IMR-90 (cell line): ENCODE results near the gene ANO8. TPM values are rescaled to one million over a fixed set of nuclear protein-coding genes. Genes with fewer than 3 reads are reported as not detected.
A peak's percentile ranks its signal among the peaks of the same experiment; 100 is the strongest.

Experiments
- ATAC-seq: fragments of 200-7000 bp; cut with Tn5 transposase; 2 replicates; pipeline ENCODE4 v1.9.1; 2020; ENCODE audit warnings: low read depth, mild to moderate bottlenecking, moderate library complexity
- BruUV-seq: library from RNA; stranded (reverse); fragments of 400-500 nt; replicated peaks from 2 replicates; lab custom pipeline; 2021; lab: Mats Ljungman, UMichigan
- CTCF ChIA-PET: fragments of 300-600 bp; formaldehyde crosslinking; extraction: SDS; loops from one replicate; lab custom pipeline; 2021; ENCODE audit warnings: antibody characterized with exemption; lab: Yijun Ruan, JAX
- POLR2A ChIA-PET: fragments of 300-600 bp; sonication (Branson Sonifier 250); formaldehyde crosslinking; loops from one replicate; lab custom pipeline; 2022; ENCODE audit warnings: antibody characterized with exemption; ENCODE audit not compliant: unreplicated experiment; lab: Charles Lee
- DNase-seq: peaks from one replicate; pipeline ENCODE4 v3.0.0; 2013
- H2AFZ ChIP-seq: replicated peaks from 2 replicates; pipeline ENCODE3; 2013; ENCODE audit warnings: low read length, mild to moderate bottlenecking; ENCODE audit not compliant: poor library complexity
- H2AK5ac ChIP-seq: 2 replicates; pipeline ENCODE4 v1.6.1; 2013; ENCODE audit warnings: low read depth, low read length, inconsistent platforms
- H2AK9ac ChIP-seq: replicated peaks from 2 replicates; pipeline ENCODE3; 2013; ENCODE audit warnings: mild to moderate bottlenecking, low read depth, low read length, moderate library complexity; ENCODE audit not compliant: poor library complexity
- H2BK120ac ChIP-seq: 2 replicates; pipeline ENCODE4 v1.6.1; 2013; ENCODE audit warnings: low read depth, low read length, inconsistent platforms
- H2BK15ac ChIP-seq: 3 replicates; pipeline ENCODE4 v1.6.1; 2013; ENCODE audit warnings: low read depth, low read length, inconsistent platforms
- H2BK20ac ChIP-seq: 2 replicates; pipeline ENCODE4 v1.6.1; 2013; ENCODE audit warnings: low read depth, mild to moderate bottlenecking, inconsistent platforms, low read length, moderate library complexity
- H2BK5ac ChIP-seq: 2 replicates; pipeline ENCODE4 v1.6.1; 2013; ENCODE audit warnings: mild to moderate bottlenecking, low read depth, low read length, inconsistent platforms; ENCODE audit not compliant: poor library complexity, severe bottlenecking
- H3K14ac ChIP-seq: replicated peaks from 2 replicates; pipeline ENCODE4 v1.6.1; 2013; ENCODE audit warnings: low read depth, low read length, inconsistent platforms
- H3K18ac ChIP-seq: 2 replicates; pipeline ENCODE4 v1.6.1; 2013; ENCODE audit warnings: low read depth, low read length, control low read depth
- H3K23ac ChIP-seq: 2 replicates; pipeline ENCODE4 v1.6.1; 2013; ENCODE audit warnings: low read depth, low read length, inconsistent platforms
- H3K27ac ChIP-seq: 2 replicates; pipeline ENCODE4 v1.5.1; 2013; ENCODE audit warnings: mild to moderate bottlenecking, control low read depth, low read length; ENCODE audit not compliant: insufficient read depth
- H3K27me3 ChIP-seq: 2 replicates; pipeline ENCODE4 v1.6.1; 2013; ENCODE audit warnings: low read length; ENCODE audit not compliant: control insufficient read depth, insufficient read depth
- H3K36me3 ChIP-seq: 2 replicates; pipeline ENCODE4 v1.6.1; 2013; ENCODE audit warnings: low read length, mixed read lengths; ENCODE audit not compliant: control insufficient read depth, insufficient read depth
- H3K4ac ChIP-seq: 2 replicates; pipeline ENCODE4 v1.6.1; 2013; ENCODE audit warnings: low read depth, low read length, inconsistent platforms
- H3K4me1 ChIP-seq: 2 replicates; pipeline ENCODE4 v1.6.1; 2013; ENCODE audit warnings: low read length, mixed read lengths; ENCODE audit not compliant: control insufficient read depth, insufficient read depth
- H3K4me2 ChIP-seq: 2 replicates; pipeline ENCODE4 v1.6.1; 2013; ENCODE audit warnings: low read depth, mild to moderate bottlenecking, control low read depth, low read length, moderate library complexity
- H3K4me3 ChIP-seq: 2 replicates; pipeline ENCODE4 v1.5.1; 2013; ENCODE audit warnings: low read depth, mild to moderate bottlenecking, control low read depth, low read length, moderate library complexity; ENCODE audit not compliant: insufficient read depth
- H3K56ac ChIP-seq: 2 replicates; pipeline ENCODE4 v1.6.1; 2013; ENCODE audit warnings: low read length, inconsistent platforms; ENCODE audit not compliant: insufficient read depth; ENCODE audit errors: extremely low read depth
- H3K79me1 ChIP-seq, 2 experiments: 2 replicates each; pipeline ENCODE4 v1.6.1; 2013; ENCODE audit warnings: low read length in 2 of 2, inconsistent platforms in 1 of 2, low read depth in 1 of 2
- H3K9ac ChIP-seq: 2 replicates; pipeline ENCODE4 v1.6.1; 2013; ENCODE audit warnings: low read depth, low read length, control low read depth
- H3K9me1 ChIP-seq: 2 replicates; pipeline ENCODE4 v1.6.1; 2013; ENCODE audit warnings: low read length, inconsistent platforms; ENCODE audit not compliant: insufficient read depth
- H3K9me3 ChIP-seq: 2 replicates; pipeline ENCODE4 v1.6.1; 2013; ENCODE audit warnings: low read length; ENCODE audit not compliant: control insufficient read depth, insufficient read depth
- H4K20me1 ChIP-seq: 2 replicates; pipeline ENCODE4 v1.6.1; 2013; ENCODE audit warnings: low read length, inconsistent platforms; ENCODE audit not compliant: insufficient read depth
- H4K5ac ChIP-seq: 2 replicates; pipeline ENCODE4 v1.6.1; 2013; ENCODE audit warnings: mild to moderate bottlenecking, low read depth, low read length, control low read depth
- H4K8ac ChIP-seq, 2 experiments: 2 replicates each; pipeline ENCODE4 v1.6.1; 2013; ENCODE audit warnings: low read depth in 2 of 2, low read length in 2 of 2, control low read depth in 1 of 2, inconsistent platforms in 1 of 2
- H4K91ac ChIP-seq: 2 replicates; pipeline ENCODE4 v1.6.1; 2013; ENCODE audit warnings: low read depth, low read length, inconsistent platforms; ENCODE audit not compliant: insufficient read depth
- BHLHE40 ChIP-seq: fragments of 150-350 bp; IDR thresholded peaks from 2 replicates; pipeline ENCODE4 v1.6.1; 2016; ENCODE audit warnings: mild to moderate bottlenecking, low read depth, low read length
- MAZ ChIP-seq: IDR thresholded peaks from 2 replicates; pipeline ENCODE4 v1.6.1; 2012; ENCODE audit warnings: low read depth, mild to moderate bottlenecking, low read length, improper control_type of control experiment, moderate library complexity, borderline replicate concordance
- RAD21 ChIP-seq: IDR thresholded peaks from 2 replicates; pipeline ENCODE4 v1.6.1; 2012; ENCODE audit warnings: low read length, improper control_type of control experiment
- RCOR1 ChIP-seq: IDR thresholded peaks from 2 replicates; pipeline ENCODE4 v1.6.1; 2012; ENCODE audit warnings: mild to moderate bottlenecking, low read length, improper control_type of control experiment; ENCODE audit not compliant: insufficient replicate concordance
- SMC3 ChIP-seq: fragments of 150-350 bp; IDR thresholded peaks from 2 replicates; pipeline ENCODE4 v1.6.1; 2016; ENCODE audit warnings: low read depth, mild to moderate bottlenecking, antibody characterized with exemption, low read length, moderate library complexity
- WGBS, 2 experiments: methylation state at CpG; one replicate each; pipeline versions ENCODE4 v1.1.5 to v1.1.7; 2013; ENCODE audit warnings: missing lambda C conversion rate in 2 of 2; ENCODE audit not compliant: insufficient read length in 1 of 2; ENCODE audit errors: extremely low coverage in 2 of 2; 5-methylcytosine and 5-hydroxymethylcytosine counted together
- dilution Hi-C: fragments of 300-500 bp; cut with HindIII; formaldehyde crosslinking; loops from one replicate; pipeline ENCODE4 v1.14.3; 2018; ENCODE audit warnings: low sequenced_read_pairs; ENCODE audit not compliant: unreplicated experiment
- in situ Hi-C: fragments of 300-500 bp; cut with MboI; formaldehyde crosslinking; loops from 3 replicates; pipeline ENCODE4 v1.14.3; 2019; ENCODE audit warnings: low sequenced_read_pairs, inconsistent platforms, mixed read lengths
- intact Hi-C: fragments of 100-400 bp; cut with micrococcal nuclease; formaldehyde crosslinking; loops from 2 replicates; pipeline ENCODE4 v1.10.0; 2022
- polyA plus RNA-seq, 3 experiments: library from polyadenylated mRNA; depleted of rRNA; stranded (reverse); fragments of >200 nt; gene quantifications; 2 replicates each; pipeline ENCODE4 v1.2.3, GENCODE V29; 2012; ENCODE audit warnings: low replicate concordance in 1 of 3
- total RNA-seq: library from RNA; depleted of rRNA; stranded (reverse); fragments of >200 nt; gene quantifications from 2 replicates; pipeline ENCODE4 v1.2.3, GENCODE V29; 2012
- TF ChIP-seq, protein P1 (sequence below): conservative IDR thresholded peaks from 2 replicates; pipeline ENCODE4 v1.5.1; 2012; ENCODE audit warnings: mild to moderate bottlenecking, low read depth, low read length, improper control_type of control experiment

The ANO8 gene
- total and polyA plus RNA-seq, 2 of the 4 experiments (the other 2 are of a cell fraction), result 1.6 to 5.6 TPM

DNA sequence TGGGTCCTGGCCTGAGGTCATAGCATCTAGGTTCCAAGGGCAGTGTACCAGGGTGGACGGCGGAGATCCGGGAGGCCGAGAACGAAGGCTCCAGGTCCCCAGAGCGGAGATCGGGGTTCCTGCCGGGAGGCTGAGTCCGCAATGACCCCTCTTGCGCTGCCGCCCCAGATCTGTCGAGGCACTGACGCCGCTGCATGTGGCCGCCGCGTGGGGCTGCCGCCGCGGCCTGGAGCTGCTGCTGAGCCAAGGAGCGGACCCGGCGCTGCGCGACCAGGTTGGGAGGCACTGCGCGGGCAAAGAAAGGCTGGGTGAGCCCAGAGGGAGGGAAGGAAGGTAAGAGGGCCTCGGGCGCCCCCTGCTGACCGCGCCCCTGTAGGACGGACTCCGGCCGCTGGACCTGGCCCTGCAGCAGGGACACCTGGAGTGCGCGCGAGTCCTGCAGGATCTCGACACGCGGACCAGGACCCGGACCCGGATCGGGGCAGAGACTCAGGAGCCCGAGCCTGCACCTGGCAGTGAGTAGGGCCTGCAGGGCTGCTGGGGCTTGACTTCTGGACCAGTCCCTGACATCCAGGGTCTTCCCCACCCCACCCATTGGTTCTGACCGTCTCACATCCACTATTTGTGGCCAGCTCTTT, 52.0 kb downstream of the ANO8 start:
- peak; percentile 62 for DNase-seq

More for the DNA sequence above, 52.0 kb downstream of the ANO8 start:
- peak overlapping the region; percentile 79 for H2AFZ ChIP-seq
- H2BK120ac ChIP-seq, result no peak overlapping the region
- no peaks in the 10 kb centered on the region for H3K4me1 ChIP-seq
- H3K23ac ChIP-seq, result no peak overlapping the region
- H4K8ac ChIP-seq, result peak overlapping the region in 1 of 2 experiments; percentile 6; a peak in 1 of 4 replicates
- H3K14ac ChIP-seq, result 0 out of 2 replicates have a peak overlapping the region, but pooled peaks have one; percentile 40
- no peaks in the 10 kb centered on the region for H4K20me1 ChIP-seq
- 6% methylated on average over 30 of the region's 45 CpGs; no CpG with 5 or more reads in 1 of the 2 experiments for WGBS, 2 experiments
- BruUV-seq, result no TSS peak
- H2BK5ac ChIP-seq, result no peak overlapping the region
- TF ChIP-seq SMC3 (peak; percentile 70), MAZ (peak; percentile 66; the same call in 1 of the 2 replicates), RCOR1 (no peak), BHLHE40 (no peak), RAD21 (peak; percentile 89)
- TF ChIP-seq, protein P1, sequence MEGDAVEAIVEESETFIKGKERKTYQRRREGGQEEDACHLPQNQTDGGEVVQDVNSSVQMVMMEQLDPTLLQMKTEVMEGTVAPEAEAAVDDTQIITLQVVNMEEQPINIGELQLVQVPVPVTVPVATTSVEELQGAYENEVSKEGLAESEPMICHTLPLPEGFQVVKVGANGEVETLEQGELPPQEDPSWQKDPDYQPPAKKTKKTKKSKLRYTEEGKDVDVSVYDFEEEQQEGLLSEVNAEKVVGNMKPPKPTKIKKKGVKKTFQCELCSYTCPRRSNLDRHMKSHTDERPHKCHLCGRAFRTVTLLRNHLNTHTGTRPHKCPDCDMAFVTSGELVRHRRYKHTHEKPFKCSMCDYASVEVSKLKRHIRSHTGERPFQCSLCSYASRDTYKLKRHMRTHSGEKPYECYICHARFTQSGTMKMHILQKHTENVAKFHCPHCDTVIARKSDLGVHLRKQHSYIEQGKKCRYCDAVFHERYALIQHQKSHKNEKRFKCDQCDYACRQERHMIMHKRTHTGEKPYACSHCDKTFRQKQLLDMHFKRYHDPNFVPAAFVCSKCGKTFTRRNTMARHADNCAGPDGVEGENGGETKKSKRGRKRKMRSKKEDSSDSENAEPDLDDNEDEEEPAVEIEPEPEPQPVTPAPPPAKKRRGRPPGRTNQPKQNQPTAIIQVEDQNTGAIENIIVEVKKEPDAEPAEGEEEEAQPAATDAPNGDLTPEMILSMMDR, result peak; percentile 91
- intact Hi-C loops (loop anchor here (1.0 to 10.0 kb wide), 4 partner anchors 77 to 508 kb away; no protein-coding TSS in a partner anchor), dilution Hi-C loops (no loop called here), in situ Hi-C loops (loop anchor here (10.0 kb wide), 1 partner anchor 78 kb away; no protein-coding TSS in a partner anchor)
- H3K9me3 ChIP-seq, result no peaks in the 10 kb centered on the region
- CTCF ChIA-PET, result interaction anchor here (1.2 kb wide), 1 partner anchor 48 kb away, joined by 3 read pairs; no protein-coding TSS in a partner anchor
- H3K18ac ChIP-seq, result no peak overlapping the region
- peak overlapping the region; percentile 32 for H3K4me3 ChIP-seq
- no peak overlapping the region for H4K91ac ChIP-seq
- no peaks in the 10 kb centered on the region for H3K27me3 ChIP-seq
- no peak overlapping the region for H3K27ac ChIP-seq
- peak overlapping the region; percentile 71 for H3K4me2 ChIP-seq
- H4K5ac ChIP-seq, result no peak overlapping the region
- no peaks in the 10 kb centered on the region for H3K79me1 ChIP-seq
- no peak overlapping the region for H3K9ac ChIP-seq
- H3K56ac ChIP-seq, result no peak overlapping the region
- no peaks in the 10 kb centered on the region for H3K9me1 ChIP-seq
- no peak overlapping the region for H2BK20ac ChIP-seq
- H2AK9ac ChIP-seq, result peak overlapping the region; percentile 62
- no peak overlapping the region for H2AK5ac ChIP-seq
- H2BK15ac ChIP-seq, result no peak overlapping the region
- H3K4ac ChIP-seq, result no peak overlapping the region; the same call in 1 of the 2 replicates
- POLR2A ChIA-PET, result no interaction called here
- ATAC-seq, result peak; percentile 96
- peaks cover 6% of the 10 kb centered on the region for H3K36me3 ChIP-seq
